HG03558 (cell line): ENCODE data around the gene CDC37.
"Not testable (repeated sequence)": the region's sequence is repeated elsewhere in the genome, so short reads cannot be mapped to it uniquely, and the experiment has no call there.

Experiments used
- ATAC-seq: cut with Tn5 transposase; IDR thresholded peaks from one replicate; pipeline ENCODE4 v1.9.1; 2021; ENCODE audit warnings: moderate number of reproducible peaks; ENCODE audit not compliant: unreplicated experiment; ENCODE audit errors: extremely low read depth

Gene CDC37

DNA sequence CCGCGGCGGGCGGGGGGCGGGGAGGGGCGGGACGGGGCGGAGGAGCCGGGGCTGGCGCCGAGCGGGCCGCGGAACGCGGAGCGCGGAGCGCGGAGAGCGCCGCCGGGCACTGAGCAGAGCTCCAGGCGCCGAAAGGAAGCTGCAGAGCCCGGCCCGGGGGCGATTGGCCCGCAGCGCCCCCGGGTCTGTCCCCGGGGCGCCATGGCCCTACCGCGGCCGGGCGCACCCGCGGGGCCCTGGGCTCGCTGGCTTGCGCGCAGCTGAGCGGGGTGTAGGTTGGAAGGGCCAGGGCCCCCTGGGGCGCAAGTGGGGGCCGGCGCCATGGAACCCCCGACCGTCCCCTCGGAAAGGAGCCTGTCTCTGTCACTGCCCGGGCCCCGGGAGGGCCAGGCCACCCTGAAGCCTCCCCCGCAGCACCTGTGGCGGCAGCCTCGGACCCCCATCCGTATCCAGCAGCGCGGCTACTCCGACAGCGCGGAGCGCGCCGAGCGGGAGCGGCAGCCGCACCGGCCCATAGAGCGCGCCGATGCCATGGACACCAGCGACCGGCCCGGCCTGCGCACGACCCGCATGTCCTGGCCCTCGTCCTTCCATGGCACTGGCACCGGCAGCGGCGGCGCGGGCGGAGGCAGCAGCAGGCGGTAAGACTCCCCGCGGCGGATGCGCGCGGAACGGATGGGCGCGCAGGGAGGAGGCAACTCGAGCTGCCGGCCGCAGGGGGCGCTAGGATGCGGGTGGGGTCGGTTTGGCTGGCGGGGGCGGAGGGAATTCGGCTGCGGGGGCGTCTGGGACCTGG, 17.3 kb upstream of the CDC37 start, which contains the start of gene PDE4A:
PDE4A (plus strand) TSS at position 95 of the 796 bp plus-strand sequence; CDS start at position 322, 227 bp downstream.
- no peak for ATAC-seq

DNA sequence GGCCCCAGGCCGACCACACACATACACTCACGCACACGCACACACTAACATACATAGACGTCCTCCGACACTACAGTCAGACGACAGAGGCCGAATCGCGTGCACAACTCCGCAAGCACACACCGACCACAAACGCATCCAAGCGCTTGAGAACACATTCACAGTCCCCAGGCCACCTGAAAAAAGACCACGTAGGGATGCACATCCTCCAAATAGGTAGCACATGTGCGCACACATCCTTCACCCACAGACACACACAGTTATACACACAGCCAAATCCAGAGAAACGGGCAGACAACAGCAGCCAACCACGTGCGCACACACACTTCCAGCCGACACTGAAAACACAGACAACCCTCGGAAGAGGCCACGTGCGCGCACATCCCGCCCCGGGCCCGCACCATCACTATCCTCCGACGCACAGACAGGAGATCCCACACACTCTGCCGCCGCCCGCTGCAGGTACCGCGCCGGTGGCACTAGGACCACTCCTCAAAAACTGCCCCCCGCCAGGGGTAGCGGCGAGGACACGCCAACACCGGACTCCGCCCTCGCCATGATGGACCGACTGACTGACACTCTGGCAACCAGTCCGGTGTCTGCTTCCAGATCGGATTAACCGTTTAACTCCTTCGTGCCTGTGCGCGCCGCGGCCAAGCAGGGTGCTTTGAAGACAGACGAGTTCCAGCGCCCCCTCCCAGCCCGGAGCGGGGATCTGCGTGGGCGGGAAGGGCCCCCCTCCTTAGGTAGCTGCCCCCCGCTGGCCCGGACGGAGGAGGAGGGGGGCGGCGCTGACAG, 16.5 kb upstream of the CDC37 start:
- no peak for ATAC-seq

DNA sequence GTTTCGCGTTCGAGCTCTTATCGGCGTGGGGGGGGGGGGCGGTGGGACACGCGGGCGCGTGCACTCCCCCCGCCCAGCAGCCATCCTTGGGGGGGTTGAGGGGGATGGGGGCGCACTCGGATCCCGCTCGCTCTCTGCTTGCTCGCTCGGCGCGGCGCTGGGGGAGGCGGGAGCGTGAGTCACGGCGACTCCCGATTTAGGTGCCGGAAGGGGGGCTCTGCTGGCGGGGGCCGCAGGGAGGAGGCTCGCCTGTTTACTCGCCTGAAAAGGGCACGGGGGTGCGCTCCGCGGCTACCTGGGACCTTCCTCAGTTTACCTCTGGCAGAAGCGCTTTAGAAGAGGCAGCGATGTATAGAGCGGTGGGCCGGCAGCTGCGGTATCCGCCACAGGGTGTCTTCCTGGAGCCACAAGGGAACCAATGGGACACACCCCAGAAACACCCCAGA, 15.9 kb upstream of the CDC37 start:
- ATAC-seq = no peak

DNA sequence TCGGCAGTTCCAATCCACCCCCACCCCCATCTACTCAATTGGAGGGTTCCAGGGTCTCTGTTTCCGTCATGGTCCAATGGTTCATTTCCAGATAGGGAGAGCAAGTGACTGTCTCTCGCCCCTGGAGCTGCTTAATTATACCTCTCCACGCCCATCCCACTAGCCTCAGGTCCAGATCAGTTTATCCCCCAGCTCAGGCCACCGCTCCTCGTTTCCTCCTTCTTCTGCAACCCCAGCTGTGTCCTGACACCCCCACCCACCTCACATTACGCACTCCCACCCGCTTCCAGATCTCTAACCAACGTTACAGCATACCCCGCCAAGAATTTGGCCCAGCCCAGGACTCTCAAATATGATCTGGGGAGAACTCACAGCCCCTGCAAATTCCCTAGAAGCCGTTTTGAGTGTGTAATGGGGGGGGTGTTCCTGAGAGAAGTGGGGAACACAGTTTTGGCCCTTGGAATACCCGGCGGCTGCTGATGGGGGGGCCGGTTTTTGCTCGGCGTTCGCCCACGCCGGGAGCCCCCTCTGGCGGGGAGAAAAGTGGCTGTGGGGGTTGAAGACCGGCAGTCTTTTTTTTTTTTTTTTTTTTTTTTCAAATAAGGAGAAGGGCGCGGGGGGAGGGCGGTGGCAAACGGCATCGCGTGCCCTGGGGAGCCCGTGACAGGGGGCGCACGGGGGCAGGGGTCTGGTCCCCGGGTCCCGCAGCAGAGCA, 15.3 kb upstream of the CDC37 start:
- no peak for ATAC-seq

DNA sequence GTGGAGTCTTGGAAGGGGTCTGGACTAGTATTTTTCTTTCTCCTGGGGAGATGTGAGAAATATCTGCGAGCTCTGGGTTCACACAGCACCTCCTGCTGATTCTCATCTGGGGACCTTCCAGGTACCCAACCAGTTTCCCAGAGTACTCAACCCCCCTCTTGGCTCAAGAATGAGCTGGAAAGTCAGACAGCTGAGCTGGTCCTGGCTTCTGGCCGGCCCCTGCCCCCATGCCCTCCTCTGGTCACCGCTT, 14.8 kb upstream of the CDC37 start:
- no peak for ATAC-seq

DNA sequence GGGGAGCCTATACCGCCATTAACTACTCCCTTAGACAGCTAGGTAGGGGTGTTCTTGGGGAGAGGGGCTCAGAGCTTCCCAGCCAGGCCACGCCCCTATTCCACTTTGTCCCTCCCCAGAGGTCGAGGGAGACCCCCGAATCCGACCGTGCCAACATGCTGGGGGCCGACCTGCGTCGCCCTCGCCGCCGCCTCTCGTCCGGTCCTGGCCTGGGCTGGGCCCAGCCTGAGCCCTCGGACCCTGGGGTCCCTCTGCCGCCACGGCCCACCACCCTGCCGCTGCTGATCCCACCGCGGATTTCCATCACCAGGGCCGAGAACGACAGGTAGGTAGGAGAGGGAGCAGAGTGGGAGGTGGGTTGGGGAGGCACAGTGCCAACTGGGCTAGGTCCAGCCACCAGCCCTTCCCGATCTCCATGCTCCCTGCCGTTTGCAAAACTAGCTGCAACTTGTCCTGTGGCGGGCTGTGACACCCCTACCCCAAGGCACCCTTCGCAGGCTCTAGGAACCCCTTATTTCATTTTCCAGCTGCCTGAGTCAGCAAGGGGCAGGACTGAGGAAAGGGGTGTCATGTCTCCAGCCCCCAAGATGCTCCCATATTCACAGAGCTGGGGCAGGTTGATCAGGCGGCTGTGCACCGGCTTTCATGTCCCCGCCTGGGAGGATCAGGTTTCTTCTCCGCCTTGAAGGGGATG, 14.3 kb upstream of the CDC37 start:
- ATAC-seq = no peak

DNA sequence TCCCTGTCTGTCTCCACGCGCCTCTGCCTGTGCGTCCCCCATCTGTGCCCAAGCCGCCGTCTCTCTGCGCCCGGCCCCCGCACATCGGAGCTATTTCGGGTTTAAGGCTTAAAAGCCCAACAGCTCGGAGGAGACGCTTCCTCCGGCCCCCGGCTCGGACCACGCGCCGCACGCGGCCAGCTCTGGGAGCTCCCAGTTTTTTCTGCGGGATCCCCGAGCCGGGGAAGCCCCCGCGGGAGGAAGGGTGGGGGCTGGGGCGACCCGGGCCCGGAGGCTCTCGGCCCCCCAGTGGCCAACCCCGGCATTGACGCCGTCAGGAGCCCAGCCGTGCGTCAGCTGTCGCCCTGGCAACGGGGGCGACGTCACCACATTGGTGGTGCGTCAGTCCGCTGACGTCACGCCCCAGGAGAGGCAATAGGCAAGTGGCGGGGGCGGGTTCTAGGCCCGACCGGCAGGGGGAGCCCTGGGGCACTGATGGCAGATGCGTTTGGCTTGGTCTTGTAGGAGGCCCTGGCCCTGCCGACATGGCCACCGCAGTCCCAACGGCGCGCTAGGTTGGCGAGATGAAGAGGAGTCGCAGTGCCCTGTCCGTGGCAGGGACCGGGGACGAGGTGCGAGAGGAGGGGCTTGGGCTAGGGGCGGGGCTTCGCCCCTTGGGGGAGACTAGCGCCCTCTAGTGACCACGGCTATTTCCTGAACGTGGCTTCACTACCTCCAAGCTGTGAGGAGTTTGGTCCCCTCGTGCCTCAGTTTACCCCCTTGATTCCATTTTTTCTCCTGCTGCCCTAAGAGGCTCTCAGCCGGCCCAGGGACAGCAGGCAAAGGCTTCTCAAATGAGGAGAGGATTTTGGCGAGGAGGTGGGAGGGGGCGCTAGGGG, 13.3 kb upstream of the CDC37 start:
- peak; percentile 34 for ATAC-seq

DNA sequence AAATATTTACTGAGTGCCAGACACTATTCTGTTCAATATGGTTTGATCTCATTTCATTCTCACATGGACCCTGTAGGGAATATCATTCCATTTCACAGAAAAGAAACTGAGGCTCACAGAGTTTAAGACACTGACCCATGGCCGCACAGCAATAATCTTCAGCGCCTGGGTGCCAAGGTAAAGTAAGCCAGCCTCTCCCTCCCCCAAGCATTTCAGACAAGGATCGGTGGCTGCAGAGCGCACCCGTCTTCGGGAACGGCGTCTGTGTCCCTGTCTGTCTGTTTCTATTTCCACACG, 12.7 kb upstream of the CDC37 start:
- no peak for ATAC-seq

DNA sequence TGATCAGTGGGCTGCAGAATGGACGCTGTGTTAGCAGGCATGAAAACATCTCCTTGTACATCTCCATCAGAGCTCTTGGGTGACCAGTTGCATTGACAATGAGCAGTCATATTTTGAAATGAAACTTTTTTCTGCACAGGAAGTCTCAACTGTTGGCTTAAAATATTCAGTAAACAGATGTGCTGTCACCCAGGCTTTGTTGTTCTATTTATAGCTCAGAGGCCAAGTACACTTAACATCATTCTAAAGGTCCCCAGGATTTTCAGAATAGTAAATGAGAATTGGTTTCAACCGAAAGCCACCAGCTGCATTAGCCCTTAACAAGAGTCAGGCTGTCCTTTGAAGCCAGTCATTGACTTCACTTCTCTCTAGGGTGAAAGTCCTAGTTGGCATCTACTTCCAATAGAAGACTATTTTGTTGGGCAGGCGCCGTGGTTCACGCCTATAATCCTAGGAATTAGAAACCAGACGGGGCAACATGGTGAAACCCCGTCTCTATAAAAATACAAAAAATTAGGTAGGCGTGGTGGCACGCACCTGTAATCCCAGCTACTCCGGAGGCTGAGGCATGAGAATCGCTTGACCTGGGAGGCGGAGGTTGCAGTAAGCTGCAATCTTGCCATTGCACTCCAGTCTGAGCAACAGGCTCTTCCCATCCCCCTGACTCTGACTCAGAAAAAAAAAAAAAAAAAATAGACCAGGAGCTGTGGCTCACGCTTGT, 9.1 kb upstream of the CDC37 start:
- ATAC-seq = peak; percentile 30

DNA sequence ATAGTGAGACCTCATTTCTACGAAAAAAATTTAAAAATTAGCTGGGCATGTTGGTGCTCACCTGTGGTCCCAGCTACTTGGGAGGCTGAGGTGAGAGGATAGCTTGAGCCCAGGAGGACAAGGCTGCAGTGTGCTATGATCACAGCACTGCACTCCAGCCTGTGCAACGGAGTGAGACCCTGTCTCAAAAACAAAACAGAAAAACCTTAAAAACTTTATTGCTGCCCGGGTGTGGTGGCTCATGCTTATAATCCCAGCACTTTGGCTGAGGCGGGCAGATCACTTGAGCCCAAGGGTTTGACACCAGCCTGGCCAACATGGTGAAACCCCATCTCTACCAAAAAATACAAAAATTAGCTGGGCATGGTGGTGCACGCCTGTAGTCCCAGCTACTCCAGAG, 7.9 kb upstream of the CDC37 start:
- ATAC-seq = not testable (repeated sequence)

DNA sequence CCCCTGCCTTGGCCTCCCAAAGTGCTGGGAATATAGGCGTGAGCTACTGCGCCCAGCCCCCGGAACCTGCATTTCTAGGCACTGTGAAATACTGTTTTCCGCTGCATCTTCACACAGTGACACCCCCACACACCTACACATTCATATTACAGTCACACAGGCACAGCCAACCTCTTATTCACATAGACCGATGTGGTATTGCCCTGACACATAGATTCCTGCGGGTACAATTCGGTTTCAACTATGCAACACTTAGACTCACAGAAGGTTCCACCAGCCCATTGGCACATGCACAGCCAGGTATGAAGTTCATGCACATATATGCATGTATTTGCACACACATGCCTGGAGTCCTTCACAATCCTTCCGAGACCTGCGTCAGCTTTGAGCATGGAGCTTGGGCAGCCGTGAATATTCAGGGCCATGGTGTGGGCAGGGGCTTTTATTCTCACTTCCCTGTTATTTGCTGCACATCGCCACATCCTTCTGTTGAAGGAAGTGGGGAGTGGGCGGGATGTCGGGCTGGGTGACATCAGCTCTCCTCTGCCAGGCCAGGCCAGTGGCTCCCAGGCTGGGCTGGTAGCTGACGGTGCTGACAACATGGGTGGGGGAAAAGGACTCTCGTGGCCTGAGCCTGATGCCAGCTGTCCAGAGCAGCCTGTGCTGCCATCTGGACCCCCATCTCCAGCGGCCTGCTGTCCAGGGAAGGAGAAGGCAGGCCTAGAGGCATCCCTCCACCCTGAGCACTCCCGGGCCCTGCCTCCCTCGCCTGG, 5.4 kb upstream of the CDC37 start:
- ATAC-seq = no peak

DNA sequence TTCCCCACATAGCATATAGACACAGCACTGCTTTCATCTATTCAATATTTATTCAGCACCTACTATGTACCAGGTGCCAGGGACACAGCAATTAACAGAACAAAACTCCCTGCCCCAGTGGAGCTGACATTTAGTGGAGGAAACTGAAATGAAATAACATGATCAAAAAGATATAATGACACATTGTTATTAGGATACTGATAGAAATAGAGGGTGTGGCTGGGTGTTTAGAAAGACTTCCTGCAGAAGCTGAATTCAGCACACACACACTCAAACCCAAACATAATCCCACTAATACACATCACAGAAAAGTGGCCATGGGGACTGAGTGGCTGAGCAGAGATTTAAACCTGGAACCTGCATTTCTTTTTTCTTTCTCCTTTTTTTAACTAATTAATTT, 3.8 kb upstream of the CDC37 start:
- no peak for ATAC-seq

DNA sequence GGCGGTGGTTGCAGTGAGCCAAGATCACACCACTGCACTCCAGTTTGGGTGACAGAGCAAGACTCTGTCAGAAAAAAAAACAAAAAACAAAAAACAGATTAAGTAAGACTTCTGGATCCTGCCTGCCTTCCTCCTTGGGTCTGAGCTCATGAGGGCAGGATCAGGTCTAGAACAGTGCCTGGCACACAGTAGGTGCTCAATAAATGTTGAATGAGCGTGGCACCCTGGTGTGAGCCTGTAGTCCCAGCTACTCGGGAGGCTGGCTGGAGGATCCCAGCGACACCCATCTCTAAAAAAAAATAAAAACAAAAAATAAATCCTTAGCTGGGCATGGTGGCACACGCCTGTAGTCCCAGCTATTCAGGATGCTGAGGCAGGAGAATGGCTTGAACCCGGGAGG, 2.8 kb upstream of the CDC37 start:
- ATAC-seq = no peak

DNA sequence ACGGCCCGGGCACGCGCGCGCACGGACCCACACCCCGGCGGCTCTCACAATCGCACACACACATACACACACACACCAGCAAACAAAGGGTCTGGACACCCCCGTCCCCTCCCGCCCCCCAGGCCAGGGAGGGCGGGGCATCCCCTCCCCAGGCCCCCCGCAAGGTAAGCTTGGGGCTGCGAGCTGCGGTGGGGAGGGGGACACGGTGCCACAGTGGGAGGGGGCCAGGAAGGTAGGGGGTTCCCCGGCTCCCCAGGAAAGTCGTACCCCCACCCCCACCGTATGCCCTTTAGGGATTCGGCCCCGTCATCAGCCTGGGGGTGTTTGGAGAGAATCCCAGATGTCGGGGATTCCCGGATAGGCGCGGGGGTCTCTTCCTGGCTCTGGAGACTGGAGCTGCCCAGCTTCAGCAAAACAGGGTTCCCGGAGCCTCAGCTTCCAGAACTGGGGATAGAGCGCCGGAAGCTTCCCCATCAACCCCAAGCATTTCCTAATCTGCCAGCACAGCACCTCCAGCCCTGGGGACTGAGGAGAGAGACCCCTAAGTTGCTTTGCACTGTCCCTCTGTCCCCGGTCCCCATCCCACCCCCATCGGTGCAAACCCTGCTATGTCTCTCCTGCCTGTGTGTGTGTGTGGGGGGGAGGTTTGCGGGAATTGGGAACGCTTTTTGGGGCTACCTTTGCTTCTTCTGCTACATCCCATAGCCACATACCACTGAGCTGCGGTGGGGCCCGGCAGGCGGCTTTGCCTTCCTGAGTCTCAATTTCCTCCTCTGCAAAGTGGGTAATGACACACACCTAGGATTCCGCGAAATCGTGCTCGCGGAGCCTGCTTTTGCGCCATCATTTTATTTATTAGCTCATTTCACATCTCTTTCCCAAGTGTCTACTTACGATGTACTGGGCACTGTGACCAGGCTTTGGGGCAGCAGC, 1.8 kb upstream of the CDC37 start:
- no peak for ATAC-seq

DNA sequence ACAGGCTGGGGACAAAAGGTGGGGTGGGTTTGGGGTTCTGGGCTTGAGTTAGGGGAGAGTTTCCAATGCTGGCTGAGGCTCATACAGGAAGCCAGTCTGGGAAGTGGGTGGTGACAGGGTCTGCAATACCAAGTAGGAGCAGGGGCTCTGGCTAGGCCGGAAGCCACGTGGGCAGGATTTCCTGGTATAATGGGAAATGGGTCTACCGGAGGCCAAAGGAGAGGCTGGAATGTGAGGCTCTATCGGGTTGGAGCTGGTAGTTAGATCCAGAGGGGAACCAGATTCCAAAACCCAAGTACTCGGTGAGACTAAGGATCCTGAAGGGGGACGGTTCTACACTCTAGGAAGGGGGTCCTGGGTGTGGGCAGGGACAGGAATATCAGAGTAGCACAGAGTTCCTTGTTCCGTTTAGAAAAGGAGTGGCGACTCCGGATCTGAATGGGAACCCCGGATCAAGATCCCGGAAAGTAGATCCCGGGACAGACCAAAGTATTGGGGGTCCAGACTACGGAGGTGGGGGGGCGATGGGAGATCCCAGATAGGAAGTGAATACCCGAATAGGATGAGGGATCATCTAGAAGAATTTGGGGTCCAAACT, 802 bp downstream of the CDC37 start:
- no peak for ATAC-seq

DNA sequence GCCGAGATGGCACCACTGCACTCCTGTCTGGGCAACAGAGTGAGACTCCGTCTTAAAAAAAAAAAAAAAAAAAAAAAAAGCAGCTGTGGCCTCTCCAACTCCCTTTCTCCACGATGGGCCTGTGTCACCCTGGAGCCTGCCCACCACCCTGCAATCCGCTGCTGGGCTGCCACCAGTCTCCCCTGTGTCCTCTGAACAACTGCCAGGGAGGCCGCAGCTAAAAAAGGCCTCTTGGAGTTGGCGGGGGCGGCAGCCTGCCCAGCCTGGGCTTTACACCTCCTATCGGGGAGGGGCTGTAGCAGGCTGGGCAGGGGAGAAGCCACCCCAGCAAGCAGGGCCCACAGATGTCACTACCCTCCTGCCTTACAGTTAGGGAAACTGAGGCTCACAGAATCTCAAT, 3.5 kb downstream of the CDC37 start:
- no peak for ATAC-seq

DNA sequence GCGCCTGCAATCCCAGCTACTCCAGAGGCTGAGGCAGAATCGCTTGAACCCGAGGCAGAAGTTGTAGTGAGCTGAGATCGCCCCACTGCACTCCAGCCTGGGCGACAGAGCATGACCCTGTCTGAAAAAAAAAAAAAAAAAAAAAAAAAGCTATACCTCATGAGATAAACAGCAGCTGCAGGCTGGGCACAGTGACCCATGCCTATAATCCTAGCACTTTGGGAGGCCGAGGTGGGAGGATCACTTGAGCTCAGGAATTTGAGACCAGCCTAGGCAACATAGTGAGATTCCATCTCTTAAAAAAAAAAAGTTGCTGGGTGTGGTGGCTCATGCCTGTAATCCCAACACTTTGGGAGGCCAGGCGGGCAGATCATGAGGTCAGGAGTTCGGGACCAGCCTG, 4.0 kb downstream of the CDC37 start:
- ATAC-seq = not testable (repeated sequence)
